HepG2 (cell line): ENCODE measurements around the gene DNAJC12. TPM values are rescaled to one million over a fixed set of nuclear protein-coding genes. Genes with fewer than 3 reads are reported as not detected.

Source experiments
- ATAC-seq: fragments of 200-7000 bp; cut with Tn5 transposase; 3 replicates; pipeline ENCODE4 v1.9.1; 2020; ENCODE audit warnings: mild to moderate bottlenecking, moderate library complexity
- BruUV-seq: library from RNA; stranded (reverse); fragments of 400-500 nt; replicated peaks from 2 replicates; lab custom pipeline; 2021; lab: Mats Ljungman, UMichigan
- CTCF ChIA-PET: fragments of 300-600 bp; formaldehyde crosslinking; extraction: SDS; loops from one replicate; lab custom pipeline; 2021; ENCODE audit warnings: low total read pairs, inconsistent platforms, low intra/inter-chr PET ratio; lab: Yijun Ruan, JAX
- POLR2A ChIA-PET: fragments of 350-600 bp; sonication (Branson Sonifier 250); formaldehyde crosslinking; loops from one replicate; lab custom pipeline; 2020; ENCODE audit warnings: antibody characterized with exemption, inconsistent platforms; lab: Yijun Ruan, JAX
- DNase-seq: peaks from one replicate; pipeline ENCODE4 v3.0.0-alpha.2; 2015; ENCODE audit warnings: low spot score
- FAIRE-seq: peaks from 3 replicates; lab custom pipeline; 2011; peaks lifted over from hg19 to GRCh38; lab: Jason Lieb, UNC
- H2AFZ ChIP-seq: one replicate; pipeline ENCODE4 v1.6.1; 2011; ENCODE audit warnings: low read length, inconsistent platforms
- H3K27ac ChIP-seq: fragments of 300-600 bp; 3 replicates; pipeline ENCODE4 v1.8.0; 2011; ENCODE audit warnings: mixed run types, mild to moderate bottlenecking, mixed read lengths, low read length, inconsistent platforms; ENCODE audit not compliant: insufficient read depth; ENCODE audit errors: extremely low read length
- H3K27me3 ChIP-seq, 2 experiments: fragments of 200-600 bp in 1 of 2; 2 replicates in 1 of 2; 3 replicates in 1 of 2; pipeline versions ENCODE4 v1.6.0 to v1.8.0; 2011; ENCODE audit warnings: low read length in 2 of 2, mild to moderate bottlenecking in 2 of 2, moderate library complexity in 2 of 2, inconsistent platforms in 1 of 2; ENCODE audit not compliant: insufficient read depth in 2 of 2, control insufficient read depth in 1 of 2
- H3K36me3 ChIP-seq, 2 experiments: fragments of 200-600 bp in 1 of 2; replicated peaks in 1 of 2; 2 replicates in 1 of 2; 3 replicates in 1 of 2; pipeline versions ENCODE4 v1.5.1 to v1.8.0; 2011; ENCODE audit warnings: low read length in 2 of 2, inconsistent platforms in 1 of 2; ENCODE audit not compliant: insufficient read depth in 2 of 2, control insufficient read depth in 1 of 2
- H3K4me1 ChIP-seq: 2 replicates; pipeline ENCODE4 v1.5.1; 2012; ENCODE audit warnings: low read length, inconsistent platforms; ENCODE audit not compliant: insufficient read depth
- H3K4me2 ChIP-seq: 2 replicates; pipeline ENCODE4 v1.6.0; 2011; ENCODE audit warnings: low read depth, low read length, inconsistent platforms
- H3K4me3 ChIP-seq, 3 experiments: fragments of 200-600 bp in 1 of 3; sonication (generic), shearing (Covaris generic) in 1 of 3; replicated peaks in 1 of 3; 2 replicates each; pipeline ENCODE4 v1.5.1; 2011 to 2016; ENCODE audit warnings: low read length in 3 of 3, inconsistent platforms in 2 of 3, low read depth in 2 of 3, mild to moderate bottlenecking in 2 of 3, control low read depth in 1 of 3, mixed read lengths in 1 of 3; ENCODE audit not compliant: insufficient read depth in 1 of 3
- H3K79me2 ChIP-seq: one replicate; pipeline ENCODE4 v1.6.1; 2011; ENCODE audit warnings: low read length, inconsistent platforms; ENCODE audit not compliant: insufficient read depth
- H3K9ac ChIP-seq: 2 replicates; pipeline ENCODE4 v1.6.0; 2011; ENCODE audit warnings: mild to moderate bottlenecking, low read depth, low read length, inconsistent platforms; ENCODE audit not compliant: insufficient read depth
- H3K9me3 ChIP-seq: 2 replicates; pipeline ENCODE4 v1.5.1; 2012; ENCODE audit warnings: mild to moderate bottlenecking, low read length
- H4K20me1 ChIP-seq: 2 replicates; pipeline ENCODE4 v1.6.0; 2011; ENCODE audit warnings: inconsistent platforms, mild to moderate bottlenecking, low read length, moderate library complexity; ENCODE audit not compliant: insufficient read depth
- CEBPB ChIP-seq: IDR thresholded peaks from 2 replicates; pipeline ENCODE4 v1.6.1; 2011; ENCODE audit warnings: low read depth, low read length, improper control_type of control experiment, borderline replicate concordance
- CEBPG ChIP-seq: IDR thresholded peaks from 2 replicates; pipeline ENCODE4 v1.6.1; 2016
- FOXJ3 ChIP-seq: sonication (generic); formaldehyde crosslinking; IDR thresholded peaks from 2 replicates; pipeline ENCODE4 v1.4.0; 2020; ENCODE audit warnings: missing genetic modification reagents, mild to moderate bottlenecking, borderline replicate concordance
- GATAD2A ChIP-seq: IDR thresholded peaks from 2 replicates; pipeline ENCODE4 v1.6.1; 2016
- HOXA9 ChIP-seq: sonication (generic); formaldehyde crosslinking; IDR thresholded peaks from 2 replicates; pipeline ENCODE4 v1.8.1; 2022; ENCODE audit warnings: missing genetic modification reagents, mild to moderate bottlenecking, moderate library complexity, borderline replicate concordance
- MEIS2 ChIP-seq: sonication (generic); formaldehyde crosslinking; IDR thresholded peaks from 2 replicates; pipeline ENCODE4 v1.9.0; 2021; ENCODE audit warnings: mild to moderate bottlenecking, missing genetic modification reagents
- ZNF879 ChIP-seq: sonication (generic); formaldehyde crosslinking; IDR thresholded peaks from 2 replicates; pipeline ENCODE4 v1.8.1; 2023; ENCODE audit warnings: missing genetic modification reagents
- WGBS: methylation state at CpG from one replicate; pipeline ENCODE4 v1.1.6; 2017; ENCODE audit warnings: low lambda C conversion rate; 5-methylcytosine and 5-hydroxymethylcytosine counted together
- in situ Hi-C: cut with HindIII; loops from 2 replicates; pipeline ENCODE4 v1.10.0; 2017; ENCODE audit warnings: low pct_unique_long_range_greater_than_20kb; ENCODE audit not compliant: extremely low pct_ligation_motif_present
- intact Hi-C: fragments of 100-400 bp; cut with micrococcal nuclease; formaldehyde crosslinking; loops from one replicate; pipeline ENCODE4 v1.10.0; 2022; ENCODE audit not compliant: unreplicated experiment
- polyA plus RNA-seq, 8 experiments: library from polyadenylated mRNA; depleted of rRNA in 3 of 8; stranded (reverse) in 7 of 8; unstranded in 1 of 8; fragments of >200 nt; fragmentation: Illumina TruSeq in 4 of 8; extraction: Trizol in 4 of 8; gene quantifications; 2 replicates each; pipeline versions ENCODE4 v1.2.1 to v1.2.3, GENCODE V29; 2011 to 2016; ENCODE audit warnings: low read depth in 4 of 8, missing spikeins in 1 of 8, mixed read lengths in 1 of 8; ENCODE audit not compliant: insufficient read depth in 1 of 8
- total RNA-seq, 5 experiments: library from RNA; depleted of rRNA; stranded (reverse); fragments of >200 nt; fragmentation: Illumina TruSeq; extraction: Trizol; gene quantifications; 2 replicates each; pipeline ENCODE4 v1.2.3, GENCODE V29; 2016; ENCODE audit warnings: low read depth in 1 of 5
- TF ChIP-seq, protein P1 (sequence below), 2 experiments: fragments of 450-650 bp in 1 of 2; sonication (generic) in 1 of 2; formaldehyde crosslinking; IDR thresholded peaks; 2 replicates each; pipeline versions ENCODE4 v1.5.0 to v1.8.0; 2020 to 2022; ENCODE audit warnings: mild to moderate bottlenecking in 1 of 2, missing genetic modification reagents in 1 of 2

DNAJC12 gene
- total and polyA plus RNA-seq, 2 of the 13 experiments (the other 11 are each of a cell fraction or from before 2014, with no cell fraction given) = 11.6 to 43.9 TPM

DNA sequence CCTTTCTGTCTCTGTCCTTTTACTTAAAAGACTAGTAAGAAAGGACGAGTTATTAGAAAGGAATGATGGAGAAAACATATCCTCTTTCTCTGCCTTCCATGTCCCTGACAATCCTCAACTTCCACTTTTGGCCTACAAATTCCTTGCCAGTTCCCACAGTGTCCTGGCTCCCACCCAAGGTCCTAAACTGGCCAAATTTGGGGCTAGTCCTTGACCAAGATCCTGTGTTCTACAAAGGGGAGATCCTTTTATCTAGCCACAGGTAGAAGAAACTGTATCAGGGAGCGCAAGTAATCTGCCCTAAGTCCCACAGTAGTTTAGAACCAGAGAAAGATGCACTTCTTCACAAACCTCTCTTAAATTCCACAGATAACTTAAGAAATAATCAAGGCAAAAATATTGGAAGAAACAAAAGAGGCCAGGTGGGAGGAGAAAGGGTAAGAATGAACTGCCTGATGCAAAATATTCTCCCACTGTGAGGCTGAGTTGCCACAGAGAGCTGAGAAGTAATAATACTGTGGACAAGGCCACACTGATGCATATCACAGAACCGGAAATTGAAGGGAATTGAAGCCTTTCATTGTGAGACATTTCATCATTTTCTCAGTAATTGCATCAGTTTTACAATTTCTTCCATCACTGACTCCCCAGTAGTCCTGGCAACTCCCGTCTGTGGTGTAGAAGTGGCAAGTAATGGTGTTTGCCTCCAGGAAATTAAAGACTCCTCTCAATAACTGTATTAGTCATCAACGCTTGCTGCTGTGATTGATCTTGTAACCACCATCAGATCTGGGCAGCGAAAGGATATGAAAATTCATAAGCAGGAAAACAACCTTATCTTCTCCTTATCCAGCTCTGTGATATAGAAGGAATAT lies 47.2 kb downstream of the DNAJC12 start:
- no peaks in the 10 kb centered on the region for H4K20me1 ChIP-seq
- H3K4me3 ChIP-seq = no peak overlapping the region
- ChIA-PET POLR2A (no interaction called here), CTCF (no interaction called here)
- no peaks in the 10 kb centered on the region for H3K27me3 ChIP-seq
- ATAC-seq (no peak), FAIRE-seq (no peak), DNase-seq (no peak)
- in situ Hi-C loops (no loop called here), intact Hi-C loops (no loop called here)
- 69% methylated on average over 6 of the region's 6 CpGs for WGBS
- peaks cover 37% of the 10 kb centered on the region for H3K4me1 ChIP-seq
- H2AFZ ChIP-seq = no peak overlapping the region
- no peak overlapping the region for H3K27ac ChIP-seq
- no peaks in the 10 kb centered on the region for H3K9me3 ChIP-seq
- TF ChIP-seq ZNF879 (CRISPR knock-in tag) = no peak
- peak; percentile 29; the same call in 1 of the 2 replicates for TF ChIP-seq CEBPG (CRISPR knock-in tag)
- TF ChIP-seq MEIS2 = no peak
- TF ChIP-seq, protein P1, sequence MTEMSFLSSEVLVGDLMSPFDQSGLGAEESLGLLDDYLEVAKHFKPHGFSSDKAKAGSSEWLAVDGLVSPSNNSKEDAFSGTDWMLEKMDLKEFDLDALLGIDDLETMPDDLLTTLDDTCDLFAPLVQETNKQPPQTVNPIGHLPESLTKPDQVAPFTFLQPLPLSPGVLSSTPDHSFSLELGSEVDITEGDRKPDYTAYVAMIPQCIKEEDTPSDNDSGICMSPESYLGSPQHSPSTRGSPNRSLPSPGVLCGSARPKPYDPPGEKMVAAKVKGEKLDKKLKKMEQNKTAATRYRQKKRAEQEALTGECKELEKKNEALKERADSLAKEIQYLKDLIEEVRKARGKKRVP (CRISPR knock-in tag; IDR thresholded peaks at IDR 0.05) = peak in 1 of 2 experiments; percentile 90; a peak in 2 of 4 replicates
- 0 out of 2 replicates have a peak, but pooled peaks have one; percentile 15 for TF ChIP-seq GATAD2A (CRISPR knock-in tag)
- peak; percentile 77 for TF ChIP-seq CEBPB
- no peak for TF ChIP-seq FOXJ3 (CRISPR knock-in tag)
- no peak for TF ChIP-seq HOXA9 (CRISPR knock-in tag)
- H3K36me3 ChIP-seq = no peaks in the 10 kb centered on the region
- H3K9ac ChIP-seq = no peak overlapping the region
- BruUV-seq = no TSS peak
- no peak overlapping the region for H3K4me2 ChIP-seq
- H3K79me2 ChIP-seq = no peaks in the 10 kb centered on the region
